ENCODE measurements around the gene THAP3.

GRCh38 chr1:6668503-6668902 is 43.8 kb downstream of the THAP3 start:
- TF ChIP-seq CTCF (IDR thresholded peaks at IDR 0.05): no peak
- TF ChIP-seq POLR2A (IDR thresholded peaks at IDR 0.05): no peak
- TF ChIP-seq EP300 (IDR thresholded peaks at IDR 0.05): no peak

Data from gastroesophageal sphincter (tissue), 3 donors.